IMR-90 (cell line): ENCODE measurements around the gene ABCG4. TPM values are rescaled to one million over a fixed set of nuclear protein-coding genes. Genes with fewer than 3 reads are reported as not detected.

Experiments
- ATAC-seq: fragments of 200-7000 bp; cut with Tn5 transposase; 2 replicates; pipeline ENCODE4 v1.9.1; 2020; ENCODE audit warnings: low read depth, mild to moderate bottlenecking, moderate library complexity
- BruUV-seq: library from RNA; stranded (reverse); fragments of 400-500 nt; replicated peaks from 2 replicates; lab custom pipeline; 2021; lab: Mats Ljungman, UMichigan
- CTCF ChIA-PET: fragments of 300-600 bp; formaldehyde crosslinking; extraction: SDS; loops from one replicate; lab custom pipeline; 2021; ENCODE audit warnings: antibody characterized with exemption; lab: Yijun Ruan, JAX
- POLR2A ChIA-PET: fragments of 300-600 bp; sonication (Branson Sonifier 250); formaldehyde crosslinking; loops from one replicate; lab custom pipeline; 2022; ENCODE audit warnings: antibody characterized with exemption; ENCODE audit not compliant: unreplicated experiment; lab: Charles Lee
- DNase-seq: peaks from one replicate; pipeline ENCODE4 v3.0.0; 2013
- H2AFZ ChIP-seq: replicated peaks from 2 replicates; pipeline ENCODE3; 2013; ENCODE audit warnings: low read length, mild to moderate bottlenecking; ENCODE audit not compliant: poor library complexity
- H2AK5ac ChIP-seq: 2 replicates; pipeline ENCODE4 v1.6.1; 2013; ENCODE audit warnings: low read depth, low read length, inconsistent platforms
- H2AK9ac ChIP-seq: replicated peaks from 2 replicates; pipeline ENCODE3; 2013; ENCODE audit warnings: mild to moderate bottlenecking, low read depth, low read length, moderate library complexity; ENCODE audit not compliant: poor library complexity
- H2BK120ac ChIP-seq: 2 replicates; pipeline ENCODE4 v1.6.1; 2013; ENCODE audit warnings: low read depth, low read length, inconsistent platforms
- H2BK15ac ChIP-seq: 3 replicates; pipeline ENCODE4 v1.6.1; 2013; ENCODE audit warnings: low read depth, low read length, inconsistent platforms
- H2BK20ac ChIP-seq: 2 replicates; pipeline ENCODE4 v1.6.1; 2013; ENCODE audit warnings: low read depth, mild to moderate bottlenecking, inconsistent platforms, low read length, moderate library complexity
- H2BK5ac ChIP-seq: 2 replicates; pipeline ENCODE4 v1.6.1; 2013; ENCODE audit warnings: mild to moderate bottlenecking, low read depth, low read length, inconsistent platforms; ENCODE audit not compliant: poor library complexity, severe bottlenecking
- H3K14ac ChIP-seq: replicated peaks from 2 replicates; pipeline ENCODE4 v1.6.1; 2013; ENCODE audit warnings: low read depth, low read length, inconsistent platforms
- H3K18ac ChIP-seq: 2 replicates; pipeline ENCODE4 v1.6.1; 2013; ENCODE audit warnings: low read depth, low read length, control low read depth
- H3K23ac ChIP-seq: 2 replicates; pipeline ENCODE4 v1.6.1; 2013; ENCODE audit warnings: low read depth, low read length, inconsistent platforms
- H3K27ac ChIP-seq: 2 replicates; pipeline ENCODE4 v1.5.1; 2013; ENCODE audit warnings: mild to moderate bottlenecking, control low read depth, low read length; ENCODE audit not compliant: insufficient read depth
- H3K27me3 ChIP-seq: 2 replicates; pipeline ENCODE4 v1.6.1; 2013; ENCODE audit warnings: low read length; ENCODE audit not compliant: control insufficient read depth, insufficient read depth
- H3K36me3 ChIP-seq: 2 replicates; pipeline ENCODE4 v1.6.1; 2013; ENCODE audit warnings: low read length, mixed read lengths; ENCODE audit not compliant: control insufficient read depth, insufficient read depth
- H3K4ac ChIP-seq: 2 replicates; pipeline ENCODE4 v1.6.1; 2013; ENCODE audit warnings: low read depth, low read length, inconsistent platforms
- H3K4me1 ChIP-seq: 2 replicates; pipeline ENCODE4 v1.6.1; 2013; ENCODE audit warnings: low read length, mixed read lengths; ENCODE audit not compliant: control insufficient read depth, insufficient read depth
- H3K4me2 ChIP-seq: 2 replicates; pipeline ENCODE4 v1.6.1; 2013; ENCODE audit warnings: low read depth, mild to moderate bottlenecking, control low read depth, low read length, moderate library complexity
- H3K4me3 ChIP-seq: 2 replicates; pipeline ENCODE4 v1.5.1; 2013; ENCODE audit warnings: low read depth, mild to moderate bottlenecking, control low read depth, low read length, moderate library complexity; ENCODE audit not compliant: insufficient read depth
- H3K56ac ChIP-seq: 2 replicates; pipeline ENCODE4 v1.6.1; 2013; ENCODE audit warnings: low read length, inconsistent platforms; ENCODE audit not compliant: insufficient read depth; ENCODE audit errors: extremely low read depth
- H3K79me1 ChIP-seq, 2 experiments: 2 replicates each; pipeline ENCODE4 v1.6.1; 2013; ENCODE audit warnings: low read length in 2 of 2, inconsistent platforms in 1 of 2, low read depth in 1 of 2
- H3K9ac ChIP-seq: 2 replicates; pipeline ENCODE4 v1.6.1; 2013; ENCODE audit warnings: low read depth, low read length, control low read depth
- H3K9me1 ChIP-seq: 2 replicates; pipeline ENCODE4 v1.6.1; 2013; ENCODE audit warnings: low read length, inconsistent platforms; ENCODE audit not compliant: insufficient read depth
- H3K9me3 ChIP-seq: 2 replicates; pipeline ENCODE4 v1.6.1; 2013; ENCODE audit warnings: low read length; ENCODE audit not compliant: control insufficient read depth, insufficient read depth
- H4K20me1 ChIP-seq: 2 replicates; pipeline ENCODE4 v1.6.1; 2013; ENCODE audit warnings: low read length, inconsistent platforms; ENCODE audit not compliant: insufficient read depth
- H4K5ac ChIP-seq: 2 replicates; pipeline ENCODE4 v1.6.1; 2013; ENCODE audit warnings: mild to moderate bottlenecking, low read depth, low read length, control low read depth
- H4K8ac ChIP-seq, 2 experiments: 2 replicates each; pipeline ENCODE4 v1.6.1; 2013; ENCODE audit warnings: low read depth in 2 of 2, low read length in 2 of 2, control low read depth in 1 of 2, inconsistent platforms in 1 of 2
- H4K91ac ChIP-seq: 2 replicates; pipeline ENCODE4 v1.6.1; 2013; ENCODE audit warnings: low read depth, low read length, inconsistent platforms; ENCODE audit not compliant: insufficient read depth
- BHLHE40 ChIP-seq: fragments of 150-350 bp; IDR thresholded peaks from 2 replicates; pipeline ENCODE4 v1.6.1; 2016; ENCODE audit warnings: mild to moderate bottlenecking, low read depth, low read length
- CEBPB ChIP-seq: IDR thresholded peaks from 2 replicates; pipeline ENCODE4 v1.6.1; 2012; ENCODE audit warnings: low read depth, low read length, improper control_type of control experiment
- CHD1 ChIP-seq: IDR thresholded peaks from 2 replicates; pipeline ENCODE4 v1.6.1; 2012; ENCODE audit warnings: low read depth, low read length, improper control_type of control experiment
- ELK1 ChIP-seq: fragments of 150-350 bp; IDR thresholded peaks from 2 replicates; pipeline ENCODE4 v1.6.1; 2016; ENCODE audit warnings: low read depth, mild to moderate bottlenecking, low read length, moderate library complexity, borderline replicate concordance
- FOS ChIP-seq: fragments of 150-350 bp; IDR thresholded peaks from 2 replicates; pipeline ENCODE4 v1.6.1; 2016; ENCODE audit warnings: low read depth, low read length
- MAFK ChIP-seq: IDR thresholded peaks from 2 replicates; pipeline ENCODE4 v1.6.1; 2012; ENCODE audit warnings: low read depth, low read length, improper control_type of control experiment
- MAZ ChIP-seq: IDR thresholded peaks from 2 replicates; pipeline ENCODE4 v1.6.1; 2012; ENCODE audit warnings: low read depth, mild to moderate bottlenecking, low read length, improper control_type of control experiment, moderate library complexity, borderline replicate concordance
- MXI1 ChIP-seq: IDR thresholded peaks from 2 replicates; pipeline ENCODE4 v1.6.1; 2012; ENCODE audit warnings: low read depth, mild to moderate bottlenecking, low read length, moderate library complexity, borderline replicate concordance
- NFE2L2 ChIP-seq: fragments of 150-350 bp; IDR thresholded peaks from 2 replicates; pipeline ENCODE4 v1.6.1; 2016; ENCODE audit warnings: low read depth, mild to moderate bottlenecking, low read length
- POLR2A ChIP-seq: IDR thresholded peaks from 2 replicates; pipeline ENCODE4 v1.6.1; 2012; ENCODE audit warnings: mild to moderate bottlenecking, low read depth, low read length
- RAD21 ChIP-seq: IDR thresholded peaks from 2 replicates; pipeline ENCODE4 v1.6.1; 2012; ENCODE audit warnings: low read length, improper control_type of control experiment
- RCOR1 ChIP-seq: IDR thresholded peaks from 2 replicates; pipeline ENCODE4 v1.6.1; 2012; ENCODE audit warnings: mild to moderate bottlenecking, low read length, improper control_type of control experiment; ENCODE audit not compliant: insufficient replicate concordance
- RFX5 ChIP-seq: IDR thresholded peaks from 2 replicates; pipeline ENCODE4 v1.8.0; 2012; ENCODE audit warnings: low read depth, mild to moderate bottlenecking, low read length, moderate library complexity
- SMC3 ChIP-seq: fragments of 150-350 bp; IDR thresholded peaks from 2 replicates; pipeline ENCODE4 v1.6.1; 2016; ENCODE audit warnings: low read depth, mild to moderate bottlenecking, antibody characterized with exemption, low read length, moderate library complexity
- WGBS, 2 experiments: methylation state at CpG; one replicate each; pipeline versions ENCODE4 v1.1.5 to v1.1.7; 2013; ENCODE audit warnings: missing lambda C conversion rate in 2 of 2; ENCODE audit not compliant: insufficient read length in 1 of 2; ENCODE audit errors: extremely low coverage in 2 of 2; 5-methylcytosine and 5-hydroxymethylcytosine counted together
- dilution Hi-C: fragments of 300-500 bp; cut with HindIII; formaldehyde crosslinking; loops from one replicate; pipeline ENCODE4 v1.14.3; 2018; ENCODE audit warnings: low sequenced_read_pairs; ENCODE audit not compliant: unreplicated experiment
- in situ Hi-C: fragments of 300-500 bp; cut with MboI; formaldehyde crosslinking; loops from 3 replicates; pipeline ENCODE4 v1.14.3; 2019; ENCODE audit warnings: low sequenced_read_pairs, inconsistent platforms, mixed read lengths
- intact Hi-C: fragments of 100-400 bp; cut with micrococcal nuclease; formaldehyde crosslinking; loops from 2 replicates; pipeline ENCODE4 v1.10.0; 2022
- polyA plus RNA-seq, 3 experiments: library from polyadenylated mRNA; depleted of rRNA; stranded (reverse); fragments of >200 nt; gene quantifications; 2 replicates each; pipeline ENCODE4 v1.2.3, GENCODE V29; 2012; ENCODE audit warnings: low replicate concordance in 1 of 3
- total RNA-seq: library from RNA; depleted of rRNA; stranded (reverse); fragments of >200 nt; gene quantifications from 2 replicates; pipeline ENCODE4 v1.2.3, GENCODE V29; 2012
- TF ChIP-seq, protein P1 (sequence below): fragments of 150-350 bp; IDR thresholded peaks from 2 replicates; pipeline ENCODE4 v1.6.1; 2017; ENCODE audit warnings: mild to moderate bottlenecking, antibody characterized with exemption, low read length, low read depth
- TF ChIP-seq, protein P2 (sequence below): conservative IDR thresholded peaks from 2 replicates; pipeline ENCODE4 v1.5.1; 2012; ENCODE audit warnings: mild to moderate bottlenecking, low read depth, low read length, improper control_type of control experiment

The ABCG4 gene
- total and polyA plus RNA-seq, 2 of the 4 experiments (the other 2 are of a cell fraction) = under 0.01 to 0.26 TPM

DNA sequence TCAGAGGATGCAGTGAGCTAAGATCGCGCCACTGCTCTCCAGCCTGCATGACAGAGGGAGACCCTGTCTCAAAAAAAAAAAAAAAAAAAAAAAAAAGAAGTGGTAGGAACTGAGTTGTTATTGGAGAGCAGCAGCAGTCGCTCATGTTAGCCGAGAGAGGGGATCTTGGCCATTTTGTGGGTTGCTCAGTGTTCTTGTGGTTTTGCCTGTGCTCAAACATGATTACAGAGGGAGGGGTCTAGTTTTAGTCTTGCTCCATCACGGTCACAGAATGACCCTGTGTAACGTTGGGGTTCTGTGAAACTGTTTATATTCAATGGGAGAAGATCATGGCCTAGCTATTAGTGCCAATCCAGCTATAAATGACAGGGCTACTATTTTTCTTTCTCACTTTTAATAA is 49.1 kb upstream of the ABCG4 start:
- peaks cover 14% of the 10 kb centered on the region for H3K36me3 ChIP-seq
- H3K56ac ChIP-seq = no peak overlapping the region
- no peak overlapping the region for H3K4me2 ChIP-seq
- H3K9ac ChIP-seq = no peak overlapping the region
- ATAC-seq = no peak
- H3K27me3 ChIP-seq = no peaks in the 10 kb centered on the region
- no peak overlapping the region for H3K4ac ChIP-seq
- H2AFZ ChIP-seq = no peak overlapping the region
- no peak overlapping the region for H3K4me3 ChIP-seq
- no peak overlapping the region for H2AK5ac ChIP-seq
- dilution Hi-C loops (no loop called here), in situ Hi-C loops (loop anchor here (5.0 kb wide), 1 partner anchor 98 kb away; no protein-coding TSS in a partner anchor), intact Hi-C loops (loop anchor here (10.0 kb wide), 1 partner anchor 375 kb away; no protein-coding TSS in a partner anchor)
- H3K4me1 ChIP-seq = peaks cover 5% of the 10 kb centered on the region
- no peak overlapping the region for H4K5ac ChIP-seq
- H4K91ac ChIP-seq = no peak overlapping the region
- POLR2A ChIA-PET = no interaction called here
- no peak overlapping the region for H3K14ac ChIP-seq
- no peak overlapping the region for H2BK20ac ChIP-seq
- H3K18ac ChIP-seq = no peak overlapping the region
- BruUV-seq = no TSS peak
- no peak overlapping the region for H3K27ac ChIP-seq
- TF ChIP-seq RFX5 (no peak), CHD1 (no peak), BHLHE40 (no peak), FOS (no peak), MAZ (no peak), RAD21 (no peak), POLR2A (no peak), ELK1 (no peak), RCOR1 (no peak), NFE2L2 (no peak), MAFK (no peak), CEBPB (no peak), MXI1 (no peak), SMC3 (no peak)
- TF ChIP-seq, protein P1, sequence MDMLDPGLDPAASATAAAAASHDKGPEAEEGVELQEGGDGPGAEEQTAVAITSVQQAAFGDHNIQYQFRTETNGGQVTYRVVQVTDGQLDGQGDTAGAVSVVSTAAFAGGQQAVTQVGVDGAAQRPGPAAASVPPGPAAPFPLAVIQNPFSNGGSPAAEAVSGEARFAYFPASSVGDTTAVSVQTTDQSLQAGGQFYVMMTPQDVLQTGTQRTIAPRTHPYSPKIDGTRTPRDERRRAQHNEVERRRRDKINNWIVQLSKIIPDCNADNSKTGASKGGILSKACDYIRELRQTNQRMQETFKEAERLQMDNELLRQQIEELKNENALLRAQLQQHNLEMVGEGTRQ = no peak
- TF ChIP-seq, protein P2, sequence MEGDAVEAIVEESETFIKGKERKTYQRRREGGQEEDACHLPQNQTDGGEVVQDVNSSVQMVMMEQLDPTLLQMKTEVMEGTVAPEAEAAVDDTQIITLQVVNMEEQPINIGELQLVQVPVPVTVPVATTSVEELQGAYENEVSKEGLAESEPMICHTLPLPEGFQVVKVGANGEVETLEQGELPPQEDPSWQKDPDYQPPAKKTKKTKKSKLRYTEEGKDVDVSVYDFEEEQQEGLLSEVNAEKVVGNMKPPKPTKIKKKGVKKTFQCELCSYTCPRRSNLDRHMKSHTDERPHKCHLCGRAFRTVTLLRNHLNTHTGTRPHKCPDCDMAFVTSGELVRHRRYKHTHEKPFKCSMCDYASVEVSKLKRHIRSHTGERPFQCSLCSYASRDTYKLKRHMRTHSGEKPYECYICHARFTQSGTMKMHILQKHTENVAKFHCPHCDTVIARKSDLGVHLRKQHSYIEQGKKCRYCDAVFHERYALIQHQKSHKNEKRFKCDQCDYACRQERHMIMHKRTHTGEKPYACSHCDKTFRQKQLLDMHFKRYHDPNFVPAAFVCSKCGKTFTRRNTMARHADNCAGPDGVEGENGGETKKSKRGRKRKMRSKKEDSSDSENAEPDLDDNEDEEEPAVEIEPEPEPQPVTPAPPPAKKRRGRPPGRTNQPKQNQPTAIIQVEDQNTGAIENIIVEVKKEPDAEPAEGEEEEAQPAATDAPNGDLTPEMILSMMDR = no peak
- H3K9me3 ChIP-seq = no peaks in the 10 kb centered on the region
- H3K9me1 ChIP-seq = peaks cover 6% of the 10 kb centered on the region; the same call in 1 of the 2 replicates
- DNase-seq = no peak
- CTCF ChIA-PET = interaction anchor here (0.9 kb wide), 1 partner anchor 32 kb away, joined by 5 read pairs; the partner anchor contains the start of gene VPS11
- no peak overlapping the region for H2BK5ac ChIP-seq
- H4K20me1 ChIP-seq = no peaks in the 10 kb centered on the region; the same call in 1 of the 2 replicates
- 95% methylated on average over 4 of the region's 6 CpGs; no CpG with 5 or more reads in 1 of the 2 experiments for WGBS, 2 experiments
- peaks cover 18 to 46% of the 10 kb centered on the region in 2 experiments for H3K79me1 ChIP-seq
- H2BK120ac ChIP-seq = no peak overlapping the region
- H2AK9ac ChIP-seq = no peak overlapping the region
- H4K8ac ChIP-seq = no peak overlapping the region
- no peak overlapping the region for H2BK15ac ChIP-seq
- H3K23ac ChIP-seq = no peak overlapping the region
